ENCODE results near the gene GIPR. TPM values are rescaled to one million over a fixed set of nuclear protein-coding genes. Genes with fewer than 3 reads are reported as not detected.
A peak's percentile ranks its signal among the peaks of the same experiment; 100 is the strongest.

GIPR gene
- total RNA-seq, 1 donor: 1.2 TPM

GRCh38 chr19:45641274-45642105, 26.5 kb upstream of the GIPR start:
- Histone ChIP-seq H3K9me3 (ENCODE audit: low read depth, low read length) (no peaks in the 10 kb centered on the region), H3K4me1 (ENCODE audit: insufficient read depth, low read length) (peaks cover 63% of the 10 kb centered on the region), H3K27me3 (ENCODE audit: insufficient read depth, low read length) (peaks cover 17% of the 10 kb centered on the region), H3K4me3 (ENCODE audit: low read length) (peak overlapping the region; percentile 35)

GRCh38 chr19:45643024-45643926, 24.7 kb upstream of the GIPR start:
- peaks cover 19% of the 10 kb centered on the region for H3K27me3 ChIP-seq (ENCODE audit: insufficient read depth, low read length)
- H3K9me3 ChIP-seq (ENCODE audit: low read depth, low read length): no peaks in the 10 kb centered on the region
- H3K4me3 ChIP-seq (ENCODE audit: low read length): no peak overlapping the region
- peaks cover 59% of the 10 kb centered on the region for H3K4me1 ChIP-seq (ENCODE audit: insufficient read depth, low read length)

GRCh38 chr19:45643927-45644771, 23.9 kb upstream of the GIPR start:
- Histone ChIP-seq H3K4me1 (ENCODE audit: insufficient read depth, low read length) (peaks cover 53% of the 10 kb centered on the region), H3K4me3 (ENCODE audit: low read length) (no peak overlapping the region), H3K9me3 (ENCODE audit: low read depth, low read length) (no peaks in the 10 kb centered on the region), H3K27me3 (ENCODE audit: insufficient read depth, low read length) (peaks cover 19% of the 10 kb centered on the region)

GRCh38 chr19:45645068-45645630, 22.9 kb upstream of the GIPR start:
- H3K9me3 ChIP-seq (ENCODE audit: low read depth, low read length): no peaks in the 10 kb centered on the region
- H3K27me3 ChIP-seq (ENCODE audit: insufficient read depth, low read length): peaks cover 19% of the 10 kb centered on the region
- H3K4me3 ChIP-seq (ENCODE audit: low read length): peak overlapping the region; percentile 26
- H3K4me1 ChIP-seq (ENCODE audit: insufficient read depth, low read length): peaks cover 44% of the 10 kb centered on the region

GRCh38 chr19:45645631-45646344, 22.2 kb upstream of the GIPR start:
- H3K27me3 ChIP-seq (ENCODE audit: insufficient read depth, low read length): peaks cover 19% of the 10 kb centered on the region
- no peaks in the 10 kb centered on the region for H3K9me3 ChIP-seq (ENCODE audit: low read depth, low read length)
- peak overlapping the region; percentile 26 for H3K4me3 ChIP-seq (ENCODE audit: low read length)
- peaks cover 38% of the 10 kb centered on the region for H3K4me1 ChIP-seq (ENCODE audit: insufficient read depth, low read length)

- no peaks in the 10 kb centered on the region for H3K9me3 ChIP-seq (ENCODE audit: low read depth, low read length)
- no peak overlapping the region for H3K4me3 ChIP-seq (ENCODE audit: low read length)
- H3K4me1 ChIP-seq (ENCODE audit: insufficient read depth, low read length): peaks cover 32% of the 10 kb centered on the region
- peaks cover 19% of the 10 kb centered on the region for H3K27me3 ChIP-seq (ENCODE audit: insufficient read depth, low read length)
Measured at GRCh38 chr19:45646345-45646698, 21.7 kb upstream of the GIPR start.

GRCh38 chr19:45650722-45651121, 17.3 kb upstream of the GIPR start:
- peaks cover 7% of the 10 kb centered on the region for H3K4me1 ChIP-seq (ENCODE audit: insufficient read depth, low read length)
- H3K4me3 ChIP-seq (ENCODE audit: low read length): no peak overlapping the region
- peaks cover 8% of the 10 kb centered on the region for H3K27me3 ChIP-seq (ENCODE audit: insufficient read depth, low read length)
- H3K9me3 ChIP-seq (ENCODE audit: low read depth, low read length): no peaks in the 10 kb centered on the region

GRCh38 chr19:45653634-45654033, 14.4 kb upstream of the GIPR start:
- Histone ChIP-seq H3K4me3 (ENCODE audit: low read length) (no peak overlapping the region), H3K27me3 (ENCODE audit: insufficient read depth, low read length) (no peaks in the 10 kb centered on the region), H3K9me3 (ENCODE audit: low read depth, low read length) (no peaks in the 10 kb centered on the region), H3K4me1 (ENCODE audit: insufficient read depth, low read length) (no peaks in the 10 kb centered on the region)

- no peak overlapping the region for H3K4me3 ChIP-seq (ENCODE audit: low read length)
- H3K9me3 ChIP-seq (ENCODE audit: low read depth, low read length): no peaks in the 10 kb centered on the region
- no peaks in the 10 kb centered on the region for H3K4me1 ChIP-seq (ENCODE audit: insufficient read depth, low read length)
- no peaks in the 10 kb centered on the region for H3K27me3 ChIP-seq (ENCODE audit: insufficient read depth, low read length)
Measured at GRCh38 chr19:45655073-45655472, 12.9 kb upstream of the GIPR start.

GRCh38 chr19:45657520-45658167, 10.4 kb upstream of the GIPR start:
- Histone ChIP-seq H3K4me1 (ENCODE audit: insufficient read depth, low read length) (no peaks in the 10 kb centered on the region), H3K27me3 (ENCODE audit: insufficient read depth, low read length) (no peaks in the 10 kb centered on the region), H3K9me3 (ENCODE audit: low read depth, low read length) (no peaks in the 10 kb centered on the region), H3K4me3 (ENCODE audit: low read length) (no peak overlapping the region)

GRCh38 chr19:45659096-45659729, 8.8 kb upstream of the GIPR start:
- Histone ChIP-seq H3K4me1 (ENCODE audit: insufficient read depth, low read length) (no peaks in the 10 kb centered on the region), H3K9me3 (ENCODE audit: low read depth, low read length) (no peaks in the 10 kb centered on the region), H3K4me3 (ENCODE audit: low read length) (no peak overlapping the region), H3K27me3 (ENCODE audit: insufficient read depth, low read length) (no peaks in the 10 kb centered on the region)

- no peak overlapping the region for H3K4me3 ChIP-seq (ENCODE audit: low read length)
- H3K4me1 ChIP-seq (ENCODE audit: insufficient read depth, low read length): no peaks in the 10 kb centered on the region
- H3K9me3 ChIP-seq (ENCODE audit: low read depth, low read length): no peaks in the 10 kb centered on the region
- H3K27me3 ChIP-seq (ENCODE audit: insufficient read depth, low read length): no peaks in the 10 kb centered on the region
Measured at GRCh38 chr19:45660636-45661035, 7.4 kb upstream of the GIPR start.

GRCh38 chr19:45663800-45664199, 4.2 kb upstream of the GIPR start:
- Histone ChIP-seq H3K9me3 (ENCODE audit: low read depth, low read length) (no peaks in the 10 kb centered on the region), H3K4me3 (ENCODE audit: low read length) (no peak overlapping the region), H3K4me1 (ENCODE audit: insufficient read depth, low read length) (peaks cover 14% of the 10 kb centered on the region), H3K27me3 (ENCODE audit: insufficient read depth, low read length) (peaks cover 12% of the 10 kb centered on the region)

All from mononuclear cell (primary cell).